Calu3 (cell line): ENCODE measurements around the gene PSORS1C1. TPM values are rescaled to one million over a fixed set of nuclear protein-coding genes. Genes with fewer than 3 reads are reported as not detected.
A peak's percentile ranks its signal among the peaks of the same experiment; 100 is the strongest.

Experiments
- BruUV-seq: library from RNA; stranded (reverse); fragments of 400-500 nt; replicated peaks from 2 replicates; lab custom pipeline; 2021; lab: Mats Ljungman, UMichigan
- CTCF ChIA-PET: fragments of 300-600 bp; sonication (Branson Sonifier 250); formaldehyde crosslinking; loops from one replicate; lab custom pipeline; 2022; ENCODE audit warnings: antibody characterized with exemption; lab: Charles Lee
- DNase-seq: peaks from one replicate; pipeline ENCODE4 v3.0.0; 2022
- H3K27ac Mint-ChIP-seq: one replicate; pipeline ENCODE4 v1.8.0; 2022; ENCODE audit warnings: mixed read lengths; ENCODE audit not compliant: unreplicated experiment
- H3K27me3 Mint-ChIP-seq: one replicate; pipeline ENCODE4 v1.8.0; 2022; ENCODE audit warnings: mixed read lengths; ENCODE audit not compliant: unreplicated experiment
- H3K36me3 Mint-ChIP-seq: one replicate; pipeline ENCODE4 v1.8.0; 2022; ENCODE audit warnings: mild to moderate bottlenecking, moderate library complexity, mixed read lengths; ENCODE audit not compliant: insufficient read depth, unreplicated experiment
- H3K4me1 Mint-ChIP-seq: one replicate; pipeline ENCODE4 v1.8.0; 2022; ENCODE audit warnings: mild to moderate bottlenecking, low read depth, mixed read lengths; ENCODE audit not compliant: unreplicated experiment
- H3K4me3 Mint-ChIP-seq: one replicate; pipeline ENCODE4 v1.8.0; 2022; ENCODE audit warnings: mild to moderate bottlenecking, low read depth, moderate library complexity, mixed read lengths; ENCODE audit not compliant: unreplicated experiment
- H3K9me3 Mint-ChIP-seq: one replicate; pipeline ENCODE4 v1.8.0; 2022; ENCODE audit warnings: low read depth, mixed read lengths; ENCODE audit not compliant: unreplicated experiment
- intact Hi-C: fragments of 100-400 bp; cut with micrococcal nuclease; formaldehyde crosslinking; loops from one replicate; pipeline ENCODE4 v1.10.0; 2022; ENCODE audit not compliant: unreplicated experiment
- total RNA-seq: library from RNA; stranded (reverse); gene quantifications from 2 replicates; pipeline ENCODE4 v1.2.3, GENCODE V29; 2022
- TF ChIP-seq, protein P1 (sequence below): fragments of 200-600 bp; IDR thresholded peaks from one replicate; pipeline ENCODE4 v1.8.0; 2022; ENCODE audit warnings: antibody characterized with exemption; ENCODE audit not compliant: unreplicated experiment

PSORS1C1 gene
- total RNA-seq, 1 experiment from 2014 or later: 11.0 TPM

DNA sequence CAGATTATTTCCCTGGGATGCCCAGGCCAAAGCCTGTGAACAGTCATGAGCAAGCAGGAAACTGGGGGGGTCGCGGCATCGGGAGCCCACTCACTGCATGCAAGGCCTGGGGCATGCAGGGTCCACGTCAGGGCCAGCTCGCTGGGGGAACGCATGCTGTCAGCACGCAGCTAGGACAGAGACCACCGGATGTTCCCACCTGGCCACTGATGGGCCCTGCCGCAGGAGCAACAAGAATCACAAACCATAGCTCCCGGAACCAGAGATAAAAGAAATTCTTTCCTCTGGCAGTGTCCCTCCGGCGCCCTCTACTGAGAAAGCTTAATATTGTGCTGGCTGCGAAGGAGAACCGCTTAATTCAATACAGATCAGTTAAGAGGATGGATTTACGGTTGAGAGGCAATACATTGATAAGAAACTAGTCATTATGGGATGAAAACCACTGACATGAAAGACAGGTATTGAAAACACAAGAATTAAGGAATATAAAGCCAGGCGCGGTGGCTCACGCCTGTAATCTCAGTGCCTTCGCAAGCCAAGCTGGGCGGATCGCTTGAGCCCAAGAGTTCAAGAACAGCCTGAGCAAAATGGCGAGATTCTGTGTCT lies 34.8 kb upstream of the PSORS1C1 start:
- no peaks in the 10 kb centered on the region for H3K27me3 Mint-ChIP-seq
- TF ChIP-seq, protein P1, sequence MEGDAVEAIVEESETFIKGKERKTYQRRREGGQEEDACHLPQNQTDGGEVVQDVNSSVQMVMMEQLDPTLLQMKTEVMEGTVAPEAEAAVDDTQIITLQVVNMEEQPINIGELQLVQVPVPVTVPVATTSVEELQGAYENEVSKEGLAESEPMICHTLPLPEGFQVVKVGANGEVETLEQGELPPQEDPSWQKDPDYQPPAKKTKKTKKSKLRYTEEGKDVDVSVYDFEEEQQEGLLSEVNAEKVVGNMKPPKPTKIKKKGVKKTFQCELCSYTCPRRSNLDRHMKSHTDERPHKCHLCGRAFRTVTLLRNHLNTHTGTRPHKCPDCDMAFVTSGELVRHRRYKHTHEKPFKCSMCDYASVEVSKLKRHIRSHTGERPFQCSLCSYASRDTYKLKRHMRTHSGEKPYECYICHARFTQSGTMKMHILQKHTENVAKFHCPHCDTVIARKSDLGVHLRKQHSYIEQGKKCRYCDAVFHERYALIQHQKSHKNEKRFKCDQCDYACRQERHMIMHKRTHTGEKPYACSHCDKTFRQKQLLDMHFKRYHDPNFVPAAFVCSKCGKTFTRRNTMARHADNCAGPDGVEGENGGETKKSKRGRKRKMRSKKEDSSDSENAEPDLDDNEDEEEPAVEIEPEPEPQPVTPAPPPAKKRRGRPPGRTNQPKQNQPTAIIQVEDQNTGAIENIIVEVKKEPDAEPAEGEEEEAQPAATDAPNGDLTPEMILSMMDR: peak; percentile 89
- no TSS peak for BruUV-seq
- H3K9me3 Mint-ChIP-seq: no peaks in the 10 kb centered on the region
- H3K4me3 Mint-ChIP-seq: no peak overlapping the region
- H3K4me1 Mint-ChIP-seq: peaks cover 8% of the 10 kb centered on the region
- DNase-seq: peak; percentile 89
- no peak overlapping the region for H3K27ac Mint-ChIP-seq
- intact Hi-C loops: loop anchor here (2.0 to 10.0 kb wide), 2 partner anchors 165 to 595 kb away; partner anchors contain the start of genes HLA-E and VARS2
- no peaks in the 10 kb centered on the region for H3K36me3 Mint-ChIP-seq
- CTCF ChIA-PET: interaction anchor here (0.5 to 5.1 kb wide), 41 partner anchors 8 to 352 kb away, joined by 3 to 81 read pairs (median 5); partner anchors contain the start of genes DDR1, GTF2H4, MUCL3 and PSORS1C1

DNA sequence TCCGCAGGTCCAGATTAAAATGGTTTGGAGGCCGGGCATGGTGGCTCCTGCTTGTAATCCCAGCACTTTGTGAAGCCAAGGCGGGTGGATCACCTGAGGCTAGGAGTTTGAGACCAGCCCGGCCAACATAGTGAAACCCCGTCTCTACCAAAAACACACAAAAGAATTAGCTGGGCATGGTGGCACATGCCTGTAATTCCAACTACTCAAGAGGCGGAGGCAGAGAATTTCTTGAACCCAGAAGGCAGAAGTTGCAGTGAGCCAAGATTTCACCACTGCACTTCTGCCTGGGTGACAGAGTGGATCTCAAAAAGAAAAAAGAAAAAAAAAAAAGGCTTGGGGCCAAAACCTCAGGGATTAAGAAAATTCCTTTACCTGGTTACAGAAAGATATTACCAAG lies 32.7 kb upstream of the PSORS1C1 start:
- CTCF ChIA-PET: interaction anchor here (0.6 to 5.1 kb wide), 6 partner anchors 11 to 196 kb away, joined by 3 to 81 read pairs (median 4); partner anchors contain the start of genes PSORS1C1 and VARS2
- no peak for DNase-seq
- no peak overlapping the region for H3K27ac Mint-ChIP-seq
- peaks cover 12% of the 10 kb centered on the region for H3K4me1 Mint-ChIP-seq
- intact Hi-C loops: loop anchor here (10.0 kb wide), 1 partner anchor 597 kb away; the partner anchor contains the start of gene HLA-E
- H3K9me3 Mint-ChIP-seq: no peaks in the 10 kb centered on the region
- no peaks in the 10 kb centered on the region for H3K36me3 Mint-ChIP-seq
- no peak overlapping the region for H3K4me3 Mint-ChIP-seq
- TF ChIP-seq, protein P1: no peak
- no peaks in the 10 kb centered on the region for H3K27me3 Mint-ChIP-seq
- no TSS peak for BruUV-seq

GRCh38 chr6:31083742-31084354 lies 30.8 kb upstream of the PSORS1C1 start:
- Mint-ChIP-seq H3K9me3 (no peaks in the 10 kb centered on the region), H3K4me1 (peaks cover 24% of the 10 kb centered on the region), H3K27me3 (no peaks in the 10 kb centered on the region), H3K27ac (no peak overlapping the region), H3K36me3 (no peaks in the 10 kb centered on the region), H3K4me3 (no peak overlapping the region)
- peak; percentile 61 for DNase-seq
- TF ChIP-seq, protein P1: peak; percentile 55
- intact Hi-C loops: loop anchor here (10.0 kb wide), 1 partner anchor 599 kb away; the partner anchor contains the start of gene HLA-E
- CTCF ChIA-PET: interaction anchor here (1.4 to 1.8 kb wide), 3 partner anchors 13 to 168 kb away, joined by 4 to 6 read pairs (median 4); partner anchors contain the start of gene PSORS1C1
- no TSS peak for BruUV-seq

- Mint-ChIP-seq H3K27me3 (no peaks in the 10 kb centered on the region), H3K4me3 (no peak overlapping the region), H3K36me3 (no peaks in the 10 kb centered on the region), H3K27ac (no peak overlapping the region), H3K9me3 (no peaks in the 10 kb centered on the region), H3K4me1 (peaks cover 33% of the 10 kb centered on the region)
- TF ChIP-seq, protein P1: no peak
- intact Hi-C loops: loop anchor here (1.0 to 10.0 kb wide), 5 partner anchors 28 to 602 kb away; partner anchors contain the start of genes HLA-E and PSORS1C1
- CTCF ChIA-PET: interaction anchor here (0.6 to 2.4 kb wide), 46 partner anchors 8 to 1043 kb away, joined by 3 to 68 read pairs (median 5); partner anchors contain the start of genes ABCF1, DDR1, DHX16 and FKBPL
- no peak for DNase-seq
- BruUV-seq: no TSS peak
Observed at GRCh38 chr6:31086788-31087440, 27.7 kb upstream of the PSORS1C1 start.
